ENCODE results near the gene SHH.

DNA sequence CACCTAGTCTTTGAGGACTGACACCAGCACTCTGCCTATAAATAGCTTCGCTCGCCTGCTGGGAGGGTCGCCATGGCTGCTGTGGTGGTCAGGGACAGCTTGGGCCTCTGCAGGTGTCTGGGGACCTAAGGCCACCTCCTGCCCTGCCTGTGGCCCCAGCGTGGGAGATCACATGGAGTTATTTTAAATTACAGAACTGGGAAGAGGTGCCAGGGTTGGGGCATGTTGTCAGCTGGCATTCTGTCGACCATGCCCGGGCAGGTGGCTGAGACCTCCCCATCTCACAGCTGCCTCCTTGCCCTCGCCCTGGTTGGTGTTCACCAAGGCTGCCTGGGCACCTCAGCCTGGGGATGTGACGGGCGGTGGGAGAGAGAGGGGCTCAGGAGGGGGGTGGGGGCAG lies 18.1 kb downstream of the SHH start:
- TF ChIP-seq TAF1 (IDR thresholded peaks at IDR 0.05; ENCODE audit: low read depth, low read length) (no peak), POLR2AphosphoS5 (IDR thresholded peaks at IDR 0.05; ENCODE audit: low read depth, low read length) (no peak), POLR2A (IDR thresholded peaks at IDR 0.05; ENCODE audit: low read depth, low read length) (no peak), SPI1 (IDR thresholded peaks at IDR 0.05; ENCODE audit: low read depth, low read length) (no peak)

Data from GM12891 (cell line).